Tibial nerve (tissue), 3 donors: ENCODE measurements around the gene P2RY11.

Experiments used
- CTCF ChIP-seq, 5 experiments: fragments of 200-600 bp in 3 of 5; fragments of 450-650 bp in 2 of 5; sonication (generic) in 3 of 5; IDR thresholded peaks; one replicate each; pipeline ENCODE4 v1.5.1; 2016 to 2019; ENCODE audit warnings: antibody characterized with exemption in 5 of 5, mild to moderate bottlenecking in 3 of 5, moderate library complexity in 2 of 5
- POLR2A ChIP-seq, 2 donors: fragments of 450-650 bp; IDR thresholded peaks; one replicate each; pipeline ENCODE4 v1.6.1; 2017; ENCODE audit warnings: antibody characterized with exemption in 2 of 2, mild to moderate bottlenecking in 2 of 2, moderate library complexity in 2 of 2

- no peak for TF ChIP-seq POLR2A (IDR thresholded peaks at IDR 0.05)
- no peak for TF ChIP-seq CTCF (IDR thresholded peaks at IDR 0.05)
Observed at GRCh38 chr19:10137751-10138682, 26.5 kb downstream of the P2RY11 start.
